ENCODE measurements around the gene EOGT.

EOGT gene

DNA sequence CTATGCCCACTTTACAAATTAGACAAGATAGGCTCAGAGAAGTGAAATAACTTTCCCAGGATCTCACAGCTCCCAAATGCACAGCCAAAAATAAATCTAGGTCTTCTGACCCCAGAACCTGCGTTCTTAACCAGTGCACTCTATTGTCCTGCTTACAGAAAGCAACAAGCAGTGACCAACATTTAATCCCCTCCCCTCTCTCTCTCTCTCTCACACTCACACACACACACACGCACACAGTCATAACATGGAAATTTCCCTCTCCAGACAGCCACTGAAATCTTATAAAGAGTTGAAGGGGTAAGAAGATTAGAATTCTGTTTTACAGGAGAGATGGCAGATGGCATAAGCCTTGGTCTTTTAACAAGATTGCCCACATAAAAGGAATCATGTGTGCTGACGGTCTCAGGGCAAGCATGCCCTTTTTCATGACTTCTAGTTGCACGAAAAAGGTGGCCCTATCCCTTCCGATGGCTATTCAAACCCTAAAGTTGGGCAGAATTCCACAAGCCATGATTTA lies 29.4 kb downstream of the EOGT start:
- Histone ChIP-seq H2AK5ac (ENCODE audit: low read length) (no peak overlapping the region), H3K36me3 (ENCODE audit: control insufficient read depth, insufficient read depth, low read length) (peaks cover 3% of the 10 kb centered on the region), H2BK15ac (replicated peaks; ENCODE audit: low read depth) (no peak overlapping the region), H3K4me2 (ENCODE audit: low read length) (no peak overlapping the region), H3K18ac (ENCODE audit: low read length) (no peak overlapping the region), H3K56ac (ENCODE audit: low read length) (no peak overlapping the region), H3K4me3 (ENCODE audit: low read length) (no peak overlapping the region), H4K8ac (ENCODE audit: low read depth, low read length) (no peak overlapping the region), H2BK120ac (ENCODE audit: low read depth, low read length) (no peak overlapping the region), H2BK5ac (ENCODE audit: low read length) (no peak overlapping the region), H4K5ac (ENCODE audit: low read length) (no peak overlapping the region), H3K79me2 (ENCODE audit: control insufficient read depth, insufficient read depth, low read length) (no peaks in the 10 kb centered on the region), H3K27ac (ENCODE audit: low read depth, low read length) (no peak overlapping the region), H3K79me1 (ENCODE audit: low read length) (no peaks in the 10 kb centered on the region), H3K4ac (ENCODE audit: low read depth, low read length) (no peak overlapping the region), H3K27me3 (ENCODE audit: insufficient read depth, low read length, poor library complexity) (no peaks in the 10 kb centered on the region), H3K4me1 (ENCODE audit: control insufficient read depth, low read depth, low read length) (no peaks in the 10 kb centered on the region), H3K9ac (ENCODE audit: low read length) (no peak overlapping the region), H3K23ac (ENCODE audit: low read length) (no peak overlapping the region)
- no CpG with 5 or more reads among the region's 5 CpGs for WGBS (ENCODE audit: extremely low coverage, insufficient coverage, low lambda C conversion rate)
- no peak for DNase-seq

DNA sequence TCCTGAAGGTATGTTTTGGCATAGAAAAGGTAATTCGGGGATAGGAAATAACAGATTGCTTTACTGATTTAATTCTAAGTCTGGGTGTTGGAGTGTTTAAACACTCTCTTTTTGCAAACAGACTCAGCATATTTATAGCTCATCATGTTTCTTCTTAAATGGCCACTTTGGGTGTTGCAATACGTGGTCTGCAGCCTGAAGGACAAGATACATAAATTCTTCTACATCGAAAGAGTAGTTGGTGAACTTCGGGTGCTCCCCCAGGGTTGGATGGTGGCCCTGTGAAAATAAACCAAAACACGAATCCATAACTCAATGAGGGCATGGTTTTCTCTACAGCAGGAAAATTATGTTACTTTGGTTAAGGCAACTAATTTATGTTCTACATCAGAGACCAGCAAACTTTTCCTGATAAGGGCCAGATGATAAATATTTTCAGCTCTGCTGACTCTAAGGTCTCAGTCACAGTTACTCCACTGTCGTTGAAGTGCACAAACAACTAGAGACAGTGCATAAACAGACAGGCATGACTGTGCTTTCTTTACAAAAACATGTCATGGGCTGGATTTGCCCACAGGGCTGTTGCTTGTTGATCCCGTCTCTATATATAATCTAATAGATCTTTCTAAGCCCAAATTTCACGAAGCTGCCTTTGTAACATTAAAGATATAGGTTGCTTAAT lies 35.9 kb downstream of the EOGT start:
- Histone ChIP-seq H3K23ac (ENCODE audit: low read length) (no peak overlapping the region), H3K4me3 (ENCODE audit: low read length) (no peak overlapping the region), H2BK5ac (ENCODE audit: low read length) (no peak overlapping the region), H3K18ac (ENCODE audit: low read length) (no peak overlapping the region), H3K4ac (ENCODE audit: low read depth, low read length) (no peak overlapping the region), H3K79me2 (ENCODE audit: control insufficient read depth, insufficient read depth, low read length) (no peaks in the 10 kb centered on the region), H3K36me3 (ENCODE audit: control insufficient read depth, insufficient read depth, low read length) (no peaks in the 10 kb centered on the region), H3K4me2 (ENCODE audit: low read length) (no peak overlapping the region), H3K27me3 (ENCODE audit: insufficient read depth, low read length, poor library complexity) (no peaks in the 10 kb centered on the region), H3K4me1 (ENCODE audit: control insufficient read depth, low read depth, low read length) (no peaks in the 10 kb centered on the region), H2BK15ac (replicated peaks; ENCODE audit: low read depth) (no peak overlapping the region), H2AK5ac (ENCODE audit: low read length) (no peak overlapping the region), H4K8ac (ENCODE audit: low read depth, low read length) (no peak overlapping the region), H3K56ac (ENCODE audit: low read length) (no peak overlapping the region), H3K79me1 (ENCODE audit: low read length) (no peaks in the 10 kb centered on the region), H3K9ac (ENCODE audit: low read length) (no peak overlapping the region), H2BK120ac (ENCODE audit: low read depth, low read length) (no peak overlapping the region), H4K5ac (ENCODE audit: low read length) (no peak overlapping the region), H3K27ac (ENCODE audit: low read depth, low read length) (no peak overlapping the region)
- no CpG with 5 or more reads among the region's 8 CpGs for WGBS (ENCODE audit: extremely low coverage, insufficient coverage, low lambda C conversion rate)
- no peak for DNase-seq

DNA sequence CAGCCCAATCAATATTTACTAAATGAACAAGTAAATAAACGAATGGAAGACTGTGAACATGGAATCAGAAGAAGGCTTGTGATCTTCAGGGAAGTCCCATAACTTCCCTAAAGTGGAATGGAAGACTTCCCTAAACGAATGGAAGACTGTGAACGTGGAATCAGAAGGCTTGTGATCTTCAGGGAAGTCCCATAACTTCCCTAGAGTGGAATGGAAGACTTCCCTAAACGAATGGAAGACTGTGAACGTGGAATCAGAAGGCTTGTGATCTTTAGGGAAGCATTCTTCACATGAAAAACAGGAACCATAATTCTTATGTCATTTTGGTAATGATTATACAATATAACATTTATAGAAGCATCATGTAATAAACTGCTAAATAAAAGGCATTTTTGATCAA lies 38.8 kb downstream of the EOGT start:
- H3K79me1 ChIP-seq (ENCODE audit: low read length) = no peaks in the 10 kb centered on the region
- H3K18ac ChIP-seq (ENCODE audit: low read length) = no peak overlapping the region
- no peak overlapping the region for H4K8ac ChIP-seq (ENCODE audit: low read depth, low read length)
- H2AK5ac ChIP-seq (ENCODE audit: low read length) = no peak overlapping the region
- no peaks in the 10 kb centered on the region for H3K36me3 ChIP-seq (ENCODE audit: control insufficient read depth, insufficient read depth, low read length)
- WGBS (ENCODE audit: extremely low coverage, insufficient coverage, low lambda C conversion rate) = no CpG with 5 or more reads among the region's 5 CpGs
- no peak overlapping the region for H3K4me2 ChIP-seq (ENCODE audit: low read length)
- no peak overlapping the region for H2BK5ac ChIP-seq (ENCODE audit: low read length)
- no peak overlapping the region for H3K4me3 ChIP-seq (ENCODE audit: low read length)
- no peaks in the 10 kb centered on the region for H3K79me2 ChIP-seq (ENCODE audit: control insufficient read depth, insufficient read depth, low read length)
- no peaks in the 10 kb centered on the region for H3K27me3 ChIP-seq (ENCODE audit: insufficient read depth, low read length, poor library complexity)
- H2BK15ac ChIP-seq (replicated peaks; ENCODE audit: low read depth) = no peak overlapping the region
- no peaks in the 10 kb centered on the region for H3K4me1 ChIP-seq (ENCODE audit: control insufficient read depth, low read depth, low read length)
- H3K56ac ChIP-seq (ENCODE audit: low read length) = no peak overlapping the region
- no peak overlapping the region for H3K27ac ChIP-seq (ENCODE audit: low read depth, low read length)
- H3K4ac ChIP-seq (ENCODE audit: low read depth, low read length) = no peak overlapping the region
- H2BK120ac ChIP-seq (ENCODE audit: low read depth, low read length) = no peak overlapping the region
- H3K23ac ChIP-seq (ENCODE audit: low read length) = no peak overlapping the region
- H4K5ac ChIP-seq (ENCODE audit: low read length) = no peak overlapping the region
- no peak overlapping the region for H3K9ac ChIP-seq (ENCODE audit: low read length)
- no peak for DNase-seq

DNA sequence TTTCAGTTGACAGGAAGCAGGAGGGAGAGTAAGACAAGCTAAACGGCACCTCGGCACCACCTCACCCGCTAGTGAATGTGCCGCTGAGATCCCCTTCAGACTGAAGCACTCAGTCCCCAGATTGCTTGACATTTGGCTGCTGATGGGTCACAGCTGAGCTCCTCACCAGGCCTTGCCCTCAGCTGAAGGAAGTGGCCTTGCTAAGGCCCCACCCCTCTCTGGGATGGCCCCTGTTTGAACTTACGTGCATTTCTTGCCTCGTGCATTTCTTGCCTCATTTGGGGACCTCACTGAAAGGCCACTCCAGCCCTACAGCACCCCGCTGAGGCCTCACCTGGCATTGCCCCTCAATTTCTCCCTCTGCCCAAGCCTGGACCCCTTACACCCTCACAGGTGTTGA lies 39.8 kb downstream of the EOGT start:
- no peak overlapping the region for H4K5ac ChIP-seq (ENCODE audit: low read length)
- DNase-seq = peak; percentile 25
- no peaks in the 10 kb centered on the region for H3K36me3 ChIP-seq (ENCODE audit: control insufficient read depth, insufficient read depth, low read length)
- no peak overlapping the region for H3K4me2 ChIP-seq (ENCODE audit: low read length)
- H3K4me3 ChIP-seq (ENCODE audit: low read length) = no peak overlapping the region
- H2AK5ac ChIP-seq (ENCODE audit: low read length) = no peak overlapping the region
- no peak overlapping the region for H4K8ac ChIP-seq (ENCODE audit: low read depth, low read length)
- H2BK5ac ChIP-seq (ENCODE audit: low read length) = no peak overlapping the region
- H3K27me3 ChIP-seq (ENCODE audit: insufficient read depth, low read length, poor library complexity) = no peaks in the 10 kb centered on the region
- H3K79me2 ChIP-seq (ENCODE audit: control insufficient read depth, insufficient read depth, low read length) = no peaks in the 10 kb centered on the region
- H3K27ac ChIP-seq (ENCODE audit: low read depth, low read length) = no peak overlapping the region
- no peak overlapping the region for H3K56ac ChIP-seq (ENCODE audit: low read length)
- no peak overlapping the region for H3K23ac ChIP-seq (ENCODE audit: low read length)
- H3K9ac ChIP-seq (ENCODE audit: low read length) = no peak overlapping the region
- H3K4ac ChIP-seq (ENCODE audit: low read depth, low read length) = no peak overlapping the region
- no peaks in the 10 kb centered on the region for H3K79me1 ChIP-seq (ENCODE audit: low read length)
- H2BK15ac ChIP-seq (replicated peaks; ENCODE audit: low read depth) = no peak overlapping the region
- WGBS (ENCODE audit: extremely low coverage, insufficient coverage, low lambda C conversion rate) = no CpG with 5 or more reads among the region's 7 CpGs
- no peak overlapping the region for H2BK120ac ChIP-seq (ENCODE audit: low read depth, low read length)
- no peaks in the 10 kb centered on the region for H3K4me1 ChIP-seq (ENCODE audit: control insufficient read depth, low read depth, low read length)
- no peak overlapping the region for H3K18ac ChIP-seq (ENCODE audit: low read length)

DNA sequence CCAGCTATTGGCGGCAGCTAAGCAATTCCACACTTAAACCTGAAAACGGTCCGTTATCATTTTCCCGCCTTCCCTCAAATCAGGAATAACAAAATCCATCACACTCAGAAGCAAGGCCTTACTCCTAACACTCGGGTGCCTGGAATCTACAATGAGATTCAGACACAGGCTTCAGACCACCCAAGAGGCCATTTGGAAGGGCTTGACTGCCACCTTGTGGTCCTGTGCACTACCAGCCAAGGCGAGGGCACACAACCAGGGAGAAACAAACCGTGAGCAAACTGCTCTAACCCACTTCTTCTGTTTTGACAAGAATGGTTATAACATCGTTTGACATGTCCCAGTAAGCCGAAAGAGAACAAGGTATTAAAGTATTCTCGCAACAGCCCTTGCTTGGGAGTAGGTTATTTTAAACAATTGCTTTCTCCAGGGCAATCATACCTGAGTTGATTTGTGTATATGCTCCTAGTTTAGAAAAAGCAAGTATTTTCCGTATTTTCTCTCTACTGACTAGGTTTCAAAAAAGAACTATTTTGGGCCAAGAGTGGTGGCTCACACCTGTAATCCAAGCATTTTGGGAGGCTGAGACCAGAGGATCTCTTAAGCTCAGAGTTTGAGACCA lies 41.0 kb downstream of the EOGT start:
- H3K79me2 ChIP-seq (ENCODE audit: control insufficient read depth, insufficient read depth, low read length) = no peaks in the 10 kb centered on the region
- no peak overlapping the region for H3K23ac ChIP-seq (ENCODE audit: low read length)
- H3K27ac ChIP-seq (ENCODE audit: low read depth, low read length) = no peak overlapping the region
- no peaks in the 10 kb centered on the region for H3K27me3 ChIP-seq (ENCODE audit: insufficient read depth, low read length, poor library complexity)
- no peak overlapping the region for H2BK5ac ChIP-seq (ENCODE audit: low read length)
- no peaks in the 10 kb centered on the region for H3K79me1 ChIP-seq (ENCODE audit: low read length)
- no peak overlapping the region for H3K4me3 ChIP-seq (ENCODE audit: low read length)
- H4K5ac ChIP-seq (ENCODE audit: low read length) = no peak overlapping the region
- H3K18ac ChIP-seq (ENCODE audit: low read length) = no peak overlapping the region
- H2BK120ac ChIP-seq (ENCODE audit: low read depth, low read length) = no peak overlapping the region
- no peaks in the 10 kb centered on the region for H3K36me3 ChIP-seq (ENCODE audit: control insufficient read depth, insufficient read depth, low read length)
- H3K4me2 ChIP-seq (ENCODE audit: low read length) = no peak overlapping the region
- no peak overlapping the region for H3K9ac ChIP-seq (ENCODE audit: low read length)
- H3K56ac ChIP-seq (ENCODE audit: low read length) = no peak overlapping the region
- H2AK5ac ChIP-seq (ENCODE audit: low read length) = no peak overlapping the region
- H3K4me1 ChIP-seq (ENCODE audit: control insufficient read depth, low read depth, low read length) = no peaks in the 10 kb centered on the region
- H3K4ac ChIP-seq (ENCODE audit: low read depth, low read length) = no peak overlapping the region
- H2BK15ac ChIP-seq (replicated peaks; ENCODE audit: low read depth) = no peak overlapping the region
- WGBS (ENCODE audit: extremely low coverage, insufficient coverage, low lambda C conversion rate) = no CpG with 5 or more reads among the region's 11 CpGs
- no peak overlapping the region for H4K8ac ChIP-seq (ENCODE audit: low read depth, low read length)
- DNase-seq = peak; percentile 88

All from mesendoderm (in vitro differentiated cells).